Measurements from ENCODE around the gene OTUD3. TPM values are rescaled to one million over a fixed set of nuclear protein-coding genes. Genes with fewer than 3 reads are reported as not detected.
A peak's percentile ranks its signal among the peaks of the same experiment; 100 is the strongest.

The OTUD3 gene
- total RNA-seq, 1 donor from 2014 or later: 6.4 TPM

DNA sequence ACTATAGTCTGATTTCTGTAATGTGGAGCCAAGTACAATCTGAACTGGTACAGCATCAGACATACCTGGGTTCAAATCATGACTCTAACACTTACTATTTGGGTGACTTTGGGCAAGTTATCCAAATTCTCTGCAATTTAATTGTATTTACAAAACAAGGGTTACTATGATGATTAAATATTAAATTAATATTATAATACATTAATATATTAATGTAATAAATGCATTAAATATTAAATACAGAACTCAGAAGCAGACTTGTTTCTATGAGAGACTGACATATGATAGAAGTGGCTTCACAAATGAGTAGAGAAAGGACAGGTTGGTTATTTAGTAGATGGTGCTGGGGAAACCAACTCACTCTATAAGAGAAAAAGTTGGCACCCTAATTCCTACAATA lies 27.3 kb upstream of the OTUD3 start:
- Mint-ChIP-seq H3K27me3 (ENCODE audit: low read depth) (no peaks in the 10 kb centered on the region), H3K27ac (ENCODE audit: unreplicated experiment) (no peak overlapping the region), H3K9me3 (ENCODE audit: low read depth) (no peaks in the 10 kb centered on the region), H3K36me3 (ENCODE audit: low read depth) (no peaks in the 10 kb centered on the region), H3K4me3 (ENCODE audit: unreplicated experiment) (no peak overlapping the region), H3K4me1 (ENCODE audit: low read depth) (peaks cover 2% of the 10 kb centered on the region)
- no peak for DNase-seq (ENCODE audit: low spot score)
- TF ChIP-seq, protein P1, sequence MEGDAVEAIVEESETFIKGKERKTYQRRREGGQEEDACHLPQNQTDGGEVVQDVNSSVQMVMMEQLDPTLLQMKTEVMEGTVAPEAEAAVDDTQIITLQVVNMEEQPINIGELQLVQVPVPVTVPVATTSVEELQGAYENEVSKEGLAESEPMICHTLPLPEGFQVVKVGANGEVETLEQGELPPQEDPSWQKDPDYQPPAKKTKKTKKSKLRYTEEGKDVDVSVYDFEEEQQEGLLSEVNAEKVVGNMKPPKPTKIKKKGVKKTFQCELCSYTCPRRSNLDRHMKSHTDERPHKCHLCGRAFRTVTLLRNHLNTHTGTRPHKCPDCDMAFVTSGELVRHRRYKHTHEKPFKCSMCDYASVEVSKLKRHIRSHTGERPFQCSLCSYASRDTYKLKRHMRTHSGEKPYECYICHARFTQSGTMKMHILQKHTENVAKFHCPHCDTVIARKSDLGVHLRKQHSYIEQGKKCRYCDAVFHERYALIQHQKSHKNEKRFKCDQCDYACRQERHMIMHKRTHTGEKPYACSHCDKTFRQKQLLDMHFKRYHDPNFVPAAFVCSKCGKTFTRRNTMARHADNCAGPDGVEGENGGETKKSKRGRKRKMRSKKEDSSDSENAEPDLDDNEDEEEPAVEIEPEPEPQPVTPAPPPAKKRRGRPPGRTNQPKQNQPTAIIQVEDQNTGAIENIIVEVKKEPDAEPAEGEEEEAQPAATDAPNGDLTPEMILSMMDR (IDR thresholded peaks at IDR 0.05): no peak

DNA sequence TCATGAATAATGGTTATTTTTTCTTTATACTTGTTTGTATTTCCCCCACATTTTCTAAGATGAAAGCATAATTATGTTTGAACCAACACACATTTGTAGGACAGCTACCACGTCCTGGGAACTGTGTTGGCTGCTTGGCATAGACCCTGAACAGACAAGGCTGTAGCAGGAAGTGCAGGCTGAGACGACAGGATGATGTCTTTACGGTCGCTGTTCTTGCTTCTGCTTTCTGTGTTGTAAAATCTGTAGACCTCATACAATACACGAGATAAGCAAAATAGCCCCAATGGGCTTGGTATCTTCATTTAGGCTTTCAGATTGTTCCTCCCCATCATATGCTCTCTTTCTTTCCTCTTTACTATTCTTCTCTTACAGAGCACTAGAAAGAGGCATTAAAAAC lies 23.3 kb upstream of the OTUD3 start:
- TF ChIP-seq, protein P1 (IDR thresholded peaks at IDR 0.05): no peak
- no peaks in the 10 kb centered on the region for H3K27me3 Mint-ChIP-seq (ENCODE audit: low read depth)
- peaks cover 15% of the 10 kb centered on the region for H3K4me1 Mint-ChIP-seq (ENCODE audit: low read depth)
- DNase-seq (ENCODE audit: low spot score): no peak
- no peak overlapping the region for H3K27ac Mint-ChIP-seq (ENCODE audit: unreplicated experiment)
- peaks cover 9% of the 10 kb centered on the region for H3K9me3 Mint-ChIP-seq (ENCODE audit: low read depth)
- peaks cover 2% of the 10 kb centered on the region for H3K36me3 Mint-ChIP-seq (ENCODE audit: low read depth)
- no peak overlapping the region for H3K4me3 Mint-ChIP-seq (ENCODE audit: unreplicated experiment)

DNA sequence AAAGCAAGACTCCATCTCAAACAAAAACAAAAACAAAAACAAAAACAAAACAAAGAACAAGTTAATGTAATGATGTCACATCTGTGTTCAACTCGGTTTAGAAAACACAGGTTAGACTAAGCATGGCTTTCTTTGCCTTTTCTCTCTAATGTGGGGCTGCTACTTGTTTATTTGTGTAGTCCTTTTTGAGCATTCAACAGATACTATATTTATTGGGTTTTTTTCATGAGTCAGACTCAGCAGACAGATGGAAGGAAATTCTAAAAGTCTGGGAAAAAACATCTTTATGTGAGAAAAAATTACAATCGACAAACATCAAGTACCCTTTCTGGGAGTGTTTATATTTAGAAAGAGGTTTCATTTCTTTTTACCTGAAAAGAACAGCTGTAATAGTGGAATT lies 22.3 kb upstream of the OTUD3 start:
- Mint-ChIP-seq H3K4me3 (ENCODE audit: unreplicated experiment) (no peak overlapping the region), H3K27ac (ENCODE audit: unreplicated experiment) (peak overlapping the region; percentile 23), H3K36me3 (ENCODE audit: low read depth) (peaks cover 2% of the 10 kb centered on the region), H3K9me3 (ENCODE audit: low read depth) (peaks cover 10% of the 10 kb centered on the region), H3K27me3 (ENCODE audit: low read depth) (no peaks in the 10 kb centered on the region), H3K4me1 (ENCODE audit: low read depth) (peaks cover 17% of the 10 kb centered on the region)
- TF ChIP-seq, protein P1 (IDR thresholded peaks at IDR 0.05): no peak
- DNase-seq (ENCODE audit: low spot score): no peak

DNA sequence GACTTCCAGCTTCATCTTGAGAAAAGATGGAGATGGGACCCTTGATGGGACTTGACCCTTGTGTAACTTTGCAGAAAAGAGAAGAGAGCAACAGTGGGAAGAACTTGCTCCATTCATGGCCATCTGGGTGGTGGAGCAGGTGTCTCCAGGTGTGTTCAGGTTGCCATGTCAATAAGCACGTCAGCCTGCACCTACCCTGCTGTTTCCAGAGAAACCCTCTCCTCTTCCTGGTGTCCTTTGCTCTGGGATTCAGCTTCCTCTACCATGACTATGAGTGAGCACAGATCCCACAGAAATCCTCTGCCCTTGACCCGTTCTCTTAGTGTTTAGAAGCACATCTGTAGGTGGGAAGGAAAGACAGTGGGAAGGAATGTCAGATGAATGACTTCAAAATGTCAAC lies 21.8 kb upstream of the OTUD3 start:
- Mint-ChIP-seq H3K4me1 (ENCODE audit: low read depth) (peaks cover 17% of the 10 kb centered on the region), H3K27ac (ENCODE audit: unreplicated experiment) (peak overlapping the region; percentile 23), H3K4me3 (ENCODE audit: unreplicated experiment) (no peak overlapping the region), H3K27me3 (ENCODE audit: low read depth) (no peaks in the 10 kb centered on the region), H3K9me3 (ENCODE audit: low read depth) (peaks cover 10% of the 10 kb centered on the region), H3K36me3 (ENCODE audit: low read depth) (peaks cover 2% of the 10 kb centered on the region)
- TF ChIP-seq, protein P1 (IDR thresholded peaks at IDR 0.05): no peak
- DNase-seq (ENCODE audit: low spot score): no peak

DNA sequence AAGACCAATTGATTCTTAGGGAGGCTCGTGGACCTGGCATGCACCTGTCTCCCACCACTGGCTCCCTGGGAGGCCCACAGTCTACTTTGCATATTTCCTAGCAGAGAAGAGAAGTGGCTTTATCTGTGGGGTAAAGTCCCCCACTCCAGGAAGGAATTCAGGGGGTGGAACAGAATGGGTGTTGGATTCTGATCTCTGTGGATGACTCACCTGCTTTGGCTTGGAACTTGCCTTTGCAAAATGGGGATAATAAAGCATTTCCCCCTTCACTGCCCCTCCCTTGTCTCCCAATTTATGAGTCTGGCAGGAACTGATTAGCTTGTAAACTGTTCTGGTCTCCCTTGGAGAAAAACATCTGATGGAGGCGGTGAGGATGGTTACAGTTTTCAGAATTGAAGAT lies 21.2 kb upstream of the OTUD3 start:
- no peak for DNase-seq (ENCODE audit: low spot score)
- Mint-ChIP-seq H3K36me3 (ENCODE audit: low read depth) (peaks cover 2% of the 10 kb centered on the region), H3K27me3 (ENCODE audit: low read depth) (no peaks in the 10 kb centered on the region), H3K27ac (ENCODE audit: unreplicated experiment) (no peak overlapping the region), H3K4me3 (ENCODE audit: unreplicated experiment) (no peak overlapping the region), H3K4me1 (ENCODE audit: low read depth) (peaks cover 17% of the 10 kb centered on the region), H3K9me3 (ENCODE audit: low read depth) (peaks cover 10% of the 10 kb centered on the region)
- TF ChIP-seq, protein P1 (IDR thresholded peaks at IDR 0.05): no peak
